Right cardiac atrium (tissue), 5 donors: ENCODE data around the gene CBLB. TPM values are rescaled to one million over a fixed set of nuclear protein-coding genes. Genes with fewer than 3 reads are reported as not detected.
"Not testable (repeated sequence)": the region's sequence is repeated elsewhere in the genome, so short reads cannot be mapped to it uniquely, and the experiment has no call there.

ENCODE experiments used
- ATAC-seq, 2 donors: fragments of 200-7000 bp; cut with Tn5 transposase; one replicate each; pipeline versions ENCODE4 v1.8.0 to v1.9.1; 2020; ENCODE audit warnings: moderate library complexity in 2 of 2, mild to moderate bottlenecking in 1 of 2
- DNase-seq, 3 donors: peaks; one replicate each; pipeline ENCODE4 v3.0.0-alpha.2; 2020
- H3K27ac ChIP-seq: one replicate; pipeline ENCODE4 v1.5.1; 2013; ENCODE audit warnings: mild to moderate bottlenecking, low read length, control low read depth, moderate library complexity
- H3K27me3 ChIP-seq: one replicate; pipeline ENCODE4 v1.6.1; 2013; ENCODE audit not compliant: control insufficient read depth, insufficient read depth
- H3K4me1 ChIP-seq: one replicate; pipeline ENCODE4 v1.6.1; 2013; ENCODE audit warnings: low read length; ENCODE audit not compliant: control insufficient read depth, insufficient read depth
- H3K4me3 ChIP-seq: one replicate; pipeline ENCODE4 v1.5.1; 2013; ENCODE audit warnings: low read length, control low read depth
- H3K9me3 ChIP-seq: one replicate; pipeline ENCODE4 v1.6.1; 2013; ENCODE audit warnings: low read length; ENCODE audit not compliant: control insufficient read depth
- WGBS: extraction: QIAGEN DNeasy Blood & Tissue Kit; methylation state at CpG from one replicate; pipeline ENCODE4 v1.1.7; 2013; 5-methylcytosine and 5-hydroxymethylcytosine counted together
- intact Hi-C, 4 donors: fragments of 100-400 bp; cut with DNase I; formaldehyde crosslinking; loops; one replicate each; pipeline versions ENCODE4 v1.11.0 to v1.14.0; 2022 to 2023
- polyA plus RNA-seq: library from polyadenylated mRNA; stranded (reverse); fragments of 200-250 nt; gene quantifications from one replicate; pipeline ENCODE4 v1.2.3, GENCODE V29; 2013
- total RNA-seq, 4 donors: library from RNA; stranded (reverse); fragmentation: NEBNext Ultra II Directional; extraction: Animal tissue kit (Norgen Biotek cat#: 25700); gene quantifications; one replicate each; pipeline ENCODE4 v1.2.1, GENCODE V29; 2021
- donor health status: healthy with polysubstance abuse.
- donor health status: DM: no; HTN: yes; CAD: no.
- donor health status: DM: no; HTN: no; CAD: no.
- donor health status: DM: no; HTN: yes; CAD: no; lungs with severe emphysema.
- donor health status: DM: yes; HTN: yes; CAD: no.

The CBLB gene
- total and polyA plus RNA-seq, 5 donors: 18.0 to 45.0 (median 43.0) TPM

DNA sequence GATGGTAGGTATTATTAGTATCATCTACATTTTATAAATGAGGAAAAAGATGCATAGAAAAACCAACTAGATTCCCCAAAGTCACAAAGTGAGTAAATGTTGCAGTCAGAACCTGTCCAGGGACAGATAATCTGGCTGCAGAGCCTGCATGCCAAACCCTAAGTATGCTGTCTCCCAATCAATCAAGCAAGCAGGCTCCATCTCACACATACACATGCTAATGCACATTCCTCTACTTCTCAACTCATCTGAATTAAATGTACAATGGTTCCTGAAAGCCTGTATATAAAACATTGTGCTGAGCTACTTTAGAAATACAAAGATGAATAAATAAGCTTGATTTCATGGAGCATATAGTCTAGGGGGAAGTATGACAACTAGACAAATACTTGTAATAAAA lies 101.0 kb downstream of the CBLB start:
- Histone ChIP-seq H3K27ac (no peak overlapping the region), H3K9me3 (no peaks in the 10 kb centered on the region), H3K4me3 (no peak overlapping the region), H3K27me3 (no peaks in the 10 kb centered on the region), H3K4me1 (peaks cover 4% of the 10 kb centered on the region)
- intact Hi-C loops: no loop called here
- no peak for ATAC-seq
- no peak for DNase-seq

DNA sequence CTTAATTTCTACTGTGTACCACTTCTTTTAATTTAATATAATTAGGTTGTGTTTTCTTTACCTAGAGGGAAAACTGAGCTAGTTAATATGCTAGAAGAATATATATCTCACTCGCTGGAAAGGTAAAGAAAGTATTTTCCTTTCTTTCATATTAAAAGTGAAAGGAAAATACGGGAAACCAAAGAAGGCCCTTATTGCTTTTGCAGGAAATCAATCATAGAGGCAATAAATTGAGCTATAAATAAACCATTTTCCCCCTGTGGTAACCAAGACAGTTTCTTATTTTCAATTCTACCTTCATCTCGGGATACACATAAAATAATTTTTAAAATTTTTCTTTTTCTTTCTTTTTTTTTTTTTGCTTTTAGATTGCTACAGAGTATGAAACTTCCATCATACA lies 101.6 kb downstream of the CBLB start:
- DNase-seq (no peak), ATAC-seq (no peak)
- H3K27ac ChIP-seq: no peak overlapping the region
- H3K4me3 ChIP-seq: no peak overlapping the region
- peaks cover 4% of the 10 kb centered on the region for H3K4me1 ChIP-seq
- intact Hi-C loops: no loop called here
- H3K9me3 ChIP-seq: no peaks in the 10 kb centered on the region
- no peaks in the 10 kb centered on the region for H3K27me3 ChIP-seq
- 70% methylated on average over 3 of the region's 3 CpGs for WGBS

DNA sequence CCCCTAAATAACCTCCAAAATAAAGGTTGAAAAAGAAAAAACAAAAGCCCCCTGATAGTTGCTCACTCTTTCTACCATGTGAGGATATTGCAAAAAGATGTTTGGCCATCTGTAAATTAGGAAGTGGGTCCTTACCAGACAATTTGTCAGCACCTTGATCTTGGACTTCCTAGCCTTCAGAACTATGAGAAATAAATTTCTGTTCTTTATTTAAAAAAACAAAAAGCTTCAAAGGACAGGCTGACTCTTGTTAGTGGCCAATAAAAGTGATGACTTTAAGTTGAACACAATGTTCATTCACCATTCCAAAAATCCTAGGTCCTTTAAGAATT lies 103.5 kb downstream of the CBLB start:
- DNase-seq (no peak), ATAC-seq (no peak)
- H3K27me3 ChIP-seq: no peaks in the 10 kb centered on the region
- intact Hi-C loops: no loop called here
- H3K4me1 ChIP-seq: peaks cover under 1% of the 10 kb centered on the region
- no peak overlapping the region for H3K27ac ChIP-seq
- no peaks in the 10 kb centered on the region for H3K9me3 ChIP-seq
- no peak overlapping the region for H3K4me3 ChIP-seq

DNA sequence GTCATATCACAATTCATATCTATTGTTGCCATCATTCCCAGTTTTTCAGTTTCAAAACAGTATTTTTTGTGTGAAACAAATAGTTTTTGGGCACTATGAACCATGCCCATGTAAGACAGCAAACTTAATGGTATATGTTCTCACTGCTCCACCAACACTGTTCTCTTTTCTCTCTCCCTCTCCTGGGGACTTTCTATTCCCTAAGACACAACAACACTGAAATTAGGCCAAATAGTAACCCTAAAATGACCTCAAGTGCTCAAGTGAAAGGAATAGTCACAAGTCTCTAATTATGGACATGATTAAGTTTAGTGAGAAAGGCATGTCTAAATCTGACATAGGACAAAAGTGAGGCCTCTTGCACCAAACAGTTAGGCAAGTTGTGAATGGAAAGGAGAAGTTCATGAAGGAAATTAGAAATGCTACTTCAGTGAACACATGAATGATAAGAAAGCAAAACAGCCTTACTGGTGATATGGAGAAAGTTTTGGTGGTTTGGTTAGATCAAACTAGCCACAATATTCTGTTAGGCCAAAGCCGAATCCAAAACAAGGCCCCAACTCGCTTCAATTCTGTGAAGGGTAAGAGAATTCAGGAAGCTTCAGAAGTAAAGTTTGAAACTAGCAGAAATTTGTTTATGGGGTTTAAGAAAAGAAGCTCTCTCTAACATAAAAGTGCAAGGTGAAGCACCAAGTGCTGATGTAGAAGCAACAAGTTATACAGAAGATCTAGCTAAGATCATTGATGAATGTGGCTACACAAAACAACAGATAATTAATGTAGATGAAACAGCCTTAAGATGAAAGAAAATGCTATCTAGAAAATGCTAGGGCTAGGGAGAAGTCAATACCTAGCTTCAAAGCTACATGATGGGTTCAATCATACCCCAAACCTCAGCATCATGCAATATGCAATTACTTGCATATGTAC lies 104.2 kb downstream of the CBLB start:
- 87% methylated on average over 2 of the region's 2 CpGs for WGBS
- intact Hi-C loops: no loop called here
- no peak overlapping the region for H3K27ac ChIP-seq
- H3K9me3 ChIP-seq: no peaks in the 10 kb centered on the region
- ATAC-seq (no peak), DNase-seq (no peak)
- H3K27me3 ChIP-seq: no peaks in the 10 kb centered on the region
- H3K4me3 ChIP-seq: no peak overlapping the region
- no peaks in the 10 kb centered on the region for H3K4me1 ChIP-seq

DNA sequence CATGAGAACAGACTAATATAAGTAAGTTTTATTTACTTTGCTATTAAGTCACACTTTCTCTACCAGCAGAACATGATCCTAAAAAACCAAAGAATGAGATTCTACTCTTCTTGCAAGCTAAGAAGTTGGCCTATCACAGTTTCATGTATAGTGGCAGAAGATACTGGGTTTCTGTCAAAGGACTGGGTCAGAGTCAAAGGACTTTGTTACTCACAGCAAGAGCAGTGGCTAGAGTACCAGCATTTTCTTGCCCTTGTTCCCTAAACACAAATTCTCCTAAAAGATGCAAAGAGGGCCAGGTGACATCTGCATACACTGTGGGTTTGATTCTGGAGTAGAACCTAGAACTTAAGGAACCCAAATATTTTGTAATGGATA lies 105.2 kb downstream of the CBLB start:
- no peak overlapping the region for H3K27ac ChIP-seq
- ATAC-seq: no peak
- H3K9me3 ChIP-seq: no peaks in the 10 kb centered on the region
- intact Hi-C loops: no loop called here
- no peaks in the 10 kb centered on the region for H3K27me3 ChIP-seq
- no peak overlapping the region for H3K4me3 ChIP-seq
- DNase-seq: no peak
- H3K4me1 ChIP-seq: no peaks in the 10 kb centered on the region

DNA sequence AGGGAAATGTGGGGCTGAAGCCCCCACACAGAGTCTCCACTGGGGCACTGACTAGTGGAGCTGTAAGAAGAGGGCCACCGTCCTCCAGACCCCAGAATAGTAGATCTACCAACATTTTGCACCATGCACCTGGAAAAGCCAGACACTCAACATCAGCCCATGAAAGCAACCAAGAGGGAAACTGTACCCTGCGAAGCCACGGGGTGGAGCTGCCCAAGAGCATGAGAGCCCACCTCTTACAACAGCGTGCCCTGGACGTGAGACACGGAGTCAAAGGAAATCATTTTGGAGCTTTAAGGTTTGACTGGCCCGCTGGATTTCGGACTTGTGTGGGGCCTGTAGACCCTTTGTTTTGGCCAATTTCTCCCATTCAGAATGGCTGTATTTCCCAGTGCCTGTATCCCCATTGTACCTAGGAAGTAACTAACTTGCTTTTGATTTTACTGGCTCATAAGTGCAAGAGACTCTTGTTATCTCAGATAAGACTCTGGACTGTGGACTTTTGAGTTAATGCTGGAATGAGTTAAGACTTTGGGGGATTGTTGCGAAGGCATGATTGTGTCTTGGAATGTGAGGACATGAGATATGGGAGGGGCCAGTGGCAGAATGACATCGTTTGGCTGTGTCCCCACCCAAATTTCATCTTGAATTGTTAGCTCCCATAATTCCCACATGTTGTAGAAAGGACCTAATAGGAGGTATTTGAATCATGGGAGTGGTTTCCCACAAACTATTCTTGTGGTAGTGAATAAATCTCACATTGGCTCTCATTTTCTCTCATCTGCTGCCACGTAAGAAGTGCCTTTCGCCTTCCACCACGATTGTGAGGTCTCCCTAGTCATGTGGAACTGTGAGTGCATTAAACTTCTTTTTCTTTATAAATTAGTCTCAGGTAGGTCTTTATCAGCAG lies 105.8 kb downstream of the CBLB start:
- 97% methylated on average over 13 of the region's 13 CpGs for WGBS
- no peaks in the 10 kb centered on the region for H3K4me1 ChIP-seq
- H3K9me3 ChIP-seq: no peaks in the 10 kb centered on the region
- no peak overlapping the region for H3K27ac ChIP-seq
- intact Hi-C loops: no loop called here
- ATAC-seq: no peak
- H3K27me3 ChIP-seq: no peaks in the 10 kb centered on the region
- no peak for DNase-seq
- H3K4me3 ChIP-seq: no peak overlapping the region

DNA sequence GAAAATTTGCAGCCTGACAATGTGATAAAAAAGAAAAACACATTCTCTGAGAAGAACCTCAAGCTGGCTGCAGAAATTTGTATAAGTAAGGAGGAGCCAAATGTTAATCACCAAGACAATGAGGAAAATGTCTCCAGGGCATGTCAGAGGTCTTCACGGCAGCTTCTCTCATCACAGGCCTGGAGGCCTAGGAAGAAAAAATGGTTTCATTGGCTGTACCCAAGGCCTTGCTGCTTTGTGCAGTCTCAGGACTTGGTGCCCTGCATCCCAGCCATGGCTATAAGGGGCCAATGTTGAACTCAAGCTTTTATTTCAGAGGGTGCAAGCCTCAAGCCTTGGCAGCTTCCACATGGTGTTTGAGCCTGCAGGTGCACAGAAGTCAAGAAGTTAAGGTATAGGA lies 106.6 kb downstream of the CBLB start:
- H3K9me3 ChIP-seq, H3K27ac ChIP-seq, intact Hi-C loops, H3K4me3 ChIP-seq, H3K4me1 ChIP-seq, DNase-seq, ATAC-seq, H3K27me3 ChIP-seq: not testable (repeated sequence)
- 100% methylated on average over 1 of the region's 1 CpG for WGBS

DNA sequence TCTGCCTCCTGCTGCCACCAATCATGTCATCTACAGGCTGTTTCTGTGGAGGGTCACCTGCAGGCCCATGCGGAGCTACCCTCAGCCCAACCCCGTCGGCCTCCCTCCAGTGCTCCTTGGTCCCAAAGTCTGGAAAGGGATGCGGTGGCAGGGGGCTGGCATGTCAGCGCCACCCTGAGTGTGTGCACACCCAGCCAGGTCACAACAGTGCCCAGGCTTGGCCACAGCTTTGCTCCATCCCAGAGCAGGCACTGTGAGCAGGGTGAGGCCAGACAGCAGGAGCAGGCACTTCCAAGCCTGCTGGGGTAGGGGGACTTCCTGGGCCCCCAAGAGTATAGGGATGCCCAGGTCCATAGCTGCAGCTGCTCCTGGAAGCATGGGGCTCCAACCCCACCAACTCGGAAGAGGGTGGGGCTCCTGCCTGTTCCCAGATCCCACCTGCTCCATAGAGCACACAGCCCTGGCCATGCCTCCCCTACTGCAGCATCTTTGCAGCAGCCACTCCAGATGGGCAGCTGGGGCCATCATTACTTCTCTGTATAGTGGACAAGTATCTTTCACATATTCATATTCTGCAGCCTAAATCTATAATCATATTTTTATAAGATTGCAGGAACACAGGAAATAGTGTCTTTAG lies 109.3 kb downstream of the CBLB start:
- Histone ChIP-seq H3K4me3 (no peak overlapping the region), H3K27me3 (no peaks in the 10 kb centered on the region), H3K27ac (no peak overlapping the region), H3K9me3 (no peaks in the 10 kb centered on the region), H3K4me1 (no peaks in the 10 kb centered on the region)
- intact Hi-C loops: no loop called here
- DNase-seq (no peak), ATAC-seq (peak; percentile 32 to 36)
- WGBS: 97% methylated on average over 6 of the region's 6 CpGs

DNA sequence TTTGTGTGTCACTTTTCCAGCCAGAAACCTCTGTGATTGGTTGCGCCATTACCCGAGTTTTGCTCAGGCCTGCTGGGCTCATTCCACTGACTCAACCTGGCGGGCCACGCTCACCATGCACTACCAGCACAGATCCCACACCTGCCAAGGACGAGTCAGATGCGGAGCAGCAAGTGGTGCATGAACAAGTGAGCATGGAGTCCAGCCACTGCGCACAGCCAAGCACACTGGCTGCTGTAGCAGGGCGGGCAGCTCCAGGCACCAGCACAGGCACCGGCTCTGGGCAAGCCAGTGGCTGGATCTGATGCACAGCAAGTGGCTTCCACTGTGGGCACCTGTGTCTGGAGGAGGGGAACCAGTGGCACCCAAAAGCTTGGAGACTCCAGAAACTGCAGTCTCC lies 110.4 kb downstream of the CBLB start:
- no peaks in the 10 kb centered on the region for H3K9me3 ChIP-seq
- DNase-seq (no peak), ATAC-seq (peak; percentile 29 to 33)
- H3K27me3 ChIP-seq: no peaks in the 10 kb centered on the region
- H3K27ac ChIP-seq: no peak overlapping the region
- H3K4me1 ChIP-seq: no peaks in the 10 kb centered on the region
- 97% methylated on average over 9 of the region's 9 CpGs for WGBS
- H3K4me3 ChIP-seq: no peak overlapping the region
- intact Hi-C loops: no loop called here

DNA sequence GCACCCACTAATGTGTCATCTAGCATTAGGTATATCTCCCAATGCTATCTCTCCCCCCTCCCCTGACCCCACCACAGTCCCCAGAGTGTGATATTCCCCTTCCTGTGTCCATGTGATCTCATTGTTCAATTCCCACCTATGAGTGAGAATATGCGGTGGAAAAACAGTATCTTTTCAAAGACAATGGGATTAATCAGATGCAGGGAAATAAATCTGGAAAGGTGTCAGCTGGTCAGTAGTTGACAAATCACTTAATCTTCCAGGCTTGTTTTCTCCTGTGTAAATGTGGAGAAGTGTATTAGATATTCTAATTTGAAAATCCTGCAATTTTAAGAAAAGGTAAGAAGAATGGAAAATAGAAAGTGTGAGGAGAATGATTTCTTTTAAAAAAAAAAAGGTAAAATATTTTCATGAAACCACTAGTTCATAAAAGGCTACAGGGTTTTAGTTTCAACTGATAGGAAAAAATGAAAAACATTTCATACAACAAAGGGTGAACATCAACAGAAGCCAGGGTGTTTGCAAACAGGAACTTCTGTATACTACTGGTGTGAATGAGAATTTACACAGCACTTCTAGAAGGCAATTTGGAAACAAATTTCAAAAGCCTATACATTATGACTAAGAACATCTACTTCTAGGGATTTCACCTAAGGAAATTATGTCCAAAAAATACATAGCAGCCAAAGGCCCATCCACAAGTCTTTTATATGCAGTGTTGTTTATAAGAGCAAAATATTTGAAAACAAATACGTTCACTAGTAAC lies 113.5 kb downstream of the CBLB start:
- no peak overlapping the region for H3K27ac ChIP-seq
- no peaks in the 10 kb centered on the region for H3K4me1 ChIP-seq
- no peak for ATAC-seq
- no peaks in the 10 kb centered on the region for H3K9me3 ChIP-seq
- no peaks in the 10 kb centered on the region for H3K27me3 ChIP-seq
- H3K4me3 ChIP-seq: no peak overlapping the region
- WGBS: 82% methylated on average over 2 of the region's 2 CpGs
- intact Hi-C loops: no loop called here
- no peak for DNase-seq
